Gastroesophageal sphincter (tissue), 3 donors: ENCODE measurements around the gene CETN2.

Experiments used
- EP300 ChIP-seq: sonication (generic); formaldehyde crosslinking; IDR thresholded peaks from one replicate; pipeline ENCODE4 v1.6.1; 2017; ENCODE audit warnings: antibody characterized with exemption, mild to moderate bottlenecking
- POLR2A ChIP-seq, 2 donors: fragments of 450-650 bp; IDR thresholded peaks; one replicate each; pipeline ENCODE4 v1.6.1; 2017; ENCODE audit warnings: antibody characterized with exemption in 2 of 2, mild to moderate bottlenecking in 2 of 2, moderate library complexity in 1 of 2
- POLR2AphosphoS5 ChIP-seq: sonication (generic); formaldehyde crosslinking; IDR thresholded peaks from one replicate; pipeline ENCODE4 v1.6.1; 2017; ENCODE audit warnings: antibody characterized with exemption
- TF ChIP-seq, protein P1 (sequence below), 4 experiments: fragments of 200-600 bp in 2 of 4; fragments of 450-650 bp in 2 of 4; sonication (generic) in 1 of 4; IDR thresholded peaks; one replicate each; pipeline ENCODE4 v1.5.1; 2017 to 2019; ENCODE audit warnings: antibody characterized with exemption in 4 of 4, mild to moderate bottlenecking in 2 of 4, moderate library complexity in 2 of 4

DNA sequence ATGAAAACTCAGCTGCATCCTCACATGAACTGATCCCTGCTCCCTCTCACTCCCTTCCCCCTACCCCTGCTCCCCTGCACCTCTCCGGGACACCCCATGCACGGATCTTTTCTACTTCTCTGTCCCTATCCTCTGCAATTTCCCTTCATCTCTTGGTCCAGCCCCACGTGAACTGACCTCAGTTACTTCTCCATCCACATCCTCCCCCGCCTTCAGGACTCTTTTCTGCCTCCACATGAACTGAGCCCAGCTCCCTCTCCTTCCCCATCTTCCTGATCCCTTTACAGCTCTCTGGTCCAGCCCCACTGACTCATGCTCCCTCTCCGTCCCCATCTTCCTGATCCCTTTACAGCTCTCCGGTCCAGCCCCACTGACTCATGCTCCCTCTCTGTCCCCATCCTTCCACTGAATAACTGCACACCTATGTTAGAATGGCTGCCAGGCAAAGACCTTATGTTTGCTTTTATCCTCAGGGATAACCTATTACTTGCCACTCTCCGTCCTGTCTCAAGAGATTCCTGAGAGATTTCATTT lies 5.6 kb downstream of the CETN2 start:
- TF ChIP-seq POLR2A (IDR thresholded peaks at IDR 0.05) (no peak), EP300 (no peak), POLR2AphosphoS5 (no peak)
- TF ChIP-seq, protein P1, sequence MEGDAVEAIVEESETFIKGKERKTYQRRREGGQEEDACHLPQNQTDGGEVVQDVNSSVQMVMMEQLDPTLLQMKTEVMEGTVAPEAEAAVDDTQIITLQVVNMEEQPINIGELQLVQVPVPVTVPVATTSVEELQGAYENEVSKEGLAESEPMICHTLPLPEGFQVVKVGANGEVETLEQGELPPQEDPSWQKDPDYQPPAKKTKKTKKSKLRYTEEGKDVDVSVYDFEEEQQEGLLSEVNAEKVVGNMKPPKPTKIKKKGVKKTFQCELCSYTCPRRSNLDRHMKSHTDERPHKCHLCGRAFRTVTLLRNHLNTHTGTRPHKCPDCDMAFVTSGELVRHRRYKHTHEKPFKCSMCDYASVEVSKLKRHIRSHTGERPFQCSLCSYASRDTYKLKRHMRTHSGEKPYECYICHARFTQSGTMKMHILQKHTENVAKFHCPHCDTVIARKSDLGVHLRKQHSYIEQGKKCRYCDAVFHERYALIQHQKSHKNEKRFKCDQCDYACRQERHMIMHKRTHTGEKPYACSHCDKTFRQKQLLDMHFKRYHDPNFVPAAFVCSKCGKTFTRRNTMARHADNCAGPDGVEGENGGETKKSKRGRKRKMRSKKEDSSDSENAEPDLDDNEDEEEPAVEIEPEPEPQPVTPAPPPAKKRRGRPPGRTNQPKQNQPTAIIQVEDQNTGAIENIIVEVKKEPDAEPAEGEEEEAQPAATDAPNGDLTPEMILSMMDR (IDR thresholded peaks at IDR 0.05), result no peak
